HEK293 (cell line): ENCODE results near the gene CLEC16A.

Source experiments
- CTCF ChIA-PET: fragments of 350-600 bp; formaldehyde crosslinking; extraction: SDS; loops from one replicate; lab custom pipeline; 2021; ENCODE audit warnings: antibody characterized with exemption; lab: Yijun Ruan, JAX
- POLR2A ChIA-PET: fragments of 300-600 bp; formaldehyde crosslinking; extraction: SDS; loops from one replicate; lab custom pipeline; 2020; ENCODE audit warnings: antibody characterized with exemption, inconsistent platforms; lab: Yijun Ruan, JAX
- H3K27ac ChIP-seq: fragments of 200-500 bp; sonication (Bioruptor generic); 2 replicates; pipeline ENCODE4 v1.5.1; 2014; ENCODE audit warnings: low read depth, low read length, control low read depth, inconsistent platforms; ENCODE audit errors: extremely low read depth
- H3K36me3 ChIP-seq, 2 experiments: fragments of 200-500 bp in 1 of 2; sonication (Bioruptor generic) in 1 of 2; 1 replicate in 1 of 2; 2 replicates in 1 of 2; pipeline ENCODE4 v1.5.1; 2014 to 2017; ENCODE audit warnings: inconsistent platforms in 2 of 2, low read length in 2 of 2; ENCODE audit not compliant: control insufficient read depth in 2 of 2, insufficient read depth in 1 of 2
- H3K4me1 ChIP-seq: fragments of 200-500 bp; sonication (Bioruptor generic); 2 replicates; pipeline ENCODE4 v1.5.1; 2014; ENCODE audit warnings: mild to moderate bottlenecking, low read length, inconsistent platforms; ENCODE audit not compliant: control insufficient read depth, insufficient read depth
- H3K4me3 ChIP-seq: 2 replicates; pipeline ENCODE4 v1.5.1; 2011; ENCODE audit warnings: low read depth, mild to moderate bottlenecking, control low read depth, low read length, moderate library complexity
- H3K9me3 ChIP-seq: fragments of 200-500 bp; sonication (Bioruptor generic); 2 replicates; pipeline ENCODE4 v1.5.1; 2014; ENCODE audit warnings: low read depth, low read length, inconsistent platforms; ENCODE audit not compliant: control insufficient read depth, insufficient read depth
- EGR2 ChIP-seq: fragments of 450-650 bp; formaldehyde crosslinking; IDR thresholded peaks from 2 replicates; pipeline ENCODE4 v1.5.1; 2016; ENCODE audit warnings: low read depth, missing biosample characterization, missing genetic modification characterization
- ELK4 ChIP-seq: IDR thresholded peaks from 2 replicates; pipeline ENCODE4 v1.6.1; 2011; ENCODE audit warnings: mild to moderate bottlenecking, low read depth, low read length, borderline replicate concordance
- GFI1B ChIP-seq: fragments of 450-650 bp; formaldehyde crosslinking; IDR thresholded peaks from 2 replicates; pipeline ENCODE4 v1.5.1; 2016; ENCODE audit warnings: missing biosample characterization, missing genetic modification characterization
- HOXC10 ChIP-seq: sonication (generic); formaldehyde crosslinking; IDR thresholded peaks from 2 replicates; pipeline ENCODE4 v1.8.1; 2023; ENCODE audit warnings: mild to moderate bottlenecking, missing genetic modification reagents
- IKZF3 ChIP-seq: fragments of 450-650 bp; IDR thresholded peaks from 2 replicates; pipeline ENCODE4 v1.5.0; 2018; ENCODE audit warnings: missing biosample characterization, mild to moderate bottlenecking, missing genetic modification characterization, moderate library complexity
- YY1 ChIP-seq: fragments of 450-650 bp; formaldehyde crosslinking; IDR thresholded peaks from 2 replicates; pipeline ENCODE4 v1.5.1; 2018; ENCODE audit warnings: missing biosample characterization, missing genetic modification characterization
- ZFHX2 ChIP-seq: fragments of 450-650 bp; formaldehyde crosslinking; conservative IDR thresholded peaks from 2 replicates; pipeline ENCODE4 v1.5.1; 2016; ENCODE audit warnings: missing biosample characterization, missing genetic modification characterization
- ZNF133 ChIP-seq: fragments of 450-650 bp; formaldehyde crosslinking; IDR thresholded peaks from 2 replicates; pipeline ENCODE4 v1.5.1; 2016; ENCODE audit warnings: missing biosample characterization, missing genetic modification characterization
- ZNF155 ChIP-seq: fragments of 450-650 bp; formaldehyde crosslinking; IDR thresholded peaks from 2 replicates; pipeline ENCODE4 v1.5.1; 2016; ENCODE audit warnings: missing biosample characterization, missing genetic modification characterization
- ZNF174 ChIP-seq: fragments of 450-650 bp; formaldehyde crosslinking; IDR thresholded peaks from 2 replicates; pipeline ENCODE4 v1.5.0; 2017; ENCODE audit warnings: missing biosample characterization, mild to moderate bottlenecking, missing genetic modification characterization
- ZNF211 ChIP-seq: fragments of 450-650 bp; formaldehyde crosslinking; IDR thresholded peaks from 2 replicates; pipeline ENCODE4 v1.5.1; 2016; ENCODE audit warnings: low read depth, missing biosample characterization, missing genetic modification characterization
- ZNF292 ChIP-seq: fragments of 450-650 bp; formaldehyde crosslinking; IDR thresholded peaks from 2 replicates; pipeline ENCODE4 v1.5.1; 2016; ENCODE audit warnings: low read depth, missing biosample characterization, missing genetic modification characterization, borderline replicate concordance
- ZNF311 ChIP-seq: fragments of 450-650 bp; formaldehyde crosslinking; IDR thresholded peaks from 2 replicates; pipeline ENCODE4 v1.5.1; 2017; ENCODE audit warnings: missing biosample characterization, missing genetic modification characterization, borderline replicate concordance
- ZNF354C ChIP-seq: fragments of 450-650 bp; formaldehyde crosslinking; IDR thresholded peaks from 2 replicates; pipeline ENCODE4 v1.5.1; 2016; ENCODE audit warnings: missing biosample characterization, missing genetic modification characterization, low read depth, borderline replicate concordance
- ZNF426 ChIP-seq: fragments of 450-650 bp; formaldehyde crosslinking; IDR thresholded peaks from 2 replicates; pipeline ENCODE4 v1.5.1; 2017; ENCODE audit warnings: missing biosample characterization, missing genetic modification characterization, mild to moderate bottlenecking, inconsistent platforms, moderate library complexity
- ZNF558 ChIP-seq: fragments of 450-650 bp; formaldehyde crosslinking; IDR thresholded peaks from 2 replicates; pipeline ENCODE4 v1.5.1; 2016; ENCODE audit warnings: missing biosample characterization, missing genetic modification characterization
- ZNF580 ChIP-seq: fragments of 450-650 bp; formaldehyde crosslinking; IDR thresholded peaks from 2 replicates; pipeline ENCODE4 v1.5.1; 2016; ENCODE audit warnings: missing biosample characterization, missing genetic modification characterization
- ZNF621 ChIP-seq: fragments of 450-650 bp; formaldehyde crosslinking; IDR thresholded peaks from 2 replicates; pipeline ENCODE4 v1.5.1; 2017; ENCODE audit warnings: missing biosample characterization, missing genetic modification characterization
- ZNF658 ChIP-seq: fragments of 450-650 bp; formaldehyde crosslinking; IDR thresholded peaks from 2 replicates; pipeline ENCODE4; 2016; ENCODE audit warnings: missing biosample characterization, missing genetic modification characterization
- ZNF670 ChIP-seq: fragments of 450-650 bp; formaldehyde crosslinking; IDR thresholded peaks from 2 replicates; pipeline ENCODE4 v1.5.1; 2016; ENCODE audit warnings: missing biosample characterization, missing genetic modification characterization, low read depth
- ZNF792 ChIP-seq: fragments of 450-650 bp; formaldehyde crosslinking; IDR thresholded peaks from 2 replicates; pipeline ENCODE4 v1.5.1; 2016; ENCODE audit warnings: missing biosample characterization, missing genetic modification characterization
- ZNF830 ChIP-seq: fragments of 450-650 bp; IDR thresholded peaks from 2 replicates; pipeline ENCODE4 v1.5.0; 2018; ENCODE audit warnings: missing biosample characterization, missing genetic modification characterization, low read depth, mild to moderate bottlenecking, moderate library complexity
- TF ChIP-seq, protein P1 (sequence below): fragments of 450-650 bp; formaldehyde crosslinking; IDR thresholded peaks from 2 replicates; pipeline ENCODE4 v1.5.1; 2016; ENCODE audit warnings: missing biosample characterization, missing genetic modification characterization
- TF ChIP-seq, protein P2 (sequence below): fragments of 450-650 bp; formaldehyde crosslinking; IDR thresholded peaks from 2 replicates; pipeline ENCODE4 v1.5.1; 2017; ENCODE audit warnings: missing biosample characterization, missing genetic modification characterization

The CLEC16A gene

GRCh38 chr16:11177578-11178160 is 233.3 kb downstream of the CLEC16A start:
- H3K4me3 ChIP-seq: no peak overlapping the region
- no peaks in the 10 kb centered on the region for H3K4me1 ChIP-seq
- no peak overlapping the region for H3K27ac ChIP-seq
- no peaks in the 10 kb centered on the region for H3K9me3 ChIP-seq
- ChIA-PET POLR2A (no interaction called here), CTCF (interaction anchor here (0.6 kb wide), 2 partner anchors 52 to 354 kb away, joined by 3 to 4 read pairs; no protein-coding TSS in a partner anchor)
- peaks cover 0 to 5% of the 10 kb centered on the region in 2 experiments; a peak in 1 of 3 replicates for H3K36me3 ChIP-seq
- TF ChIP-seq, protein P1, sequence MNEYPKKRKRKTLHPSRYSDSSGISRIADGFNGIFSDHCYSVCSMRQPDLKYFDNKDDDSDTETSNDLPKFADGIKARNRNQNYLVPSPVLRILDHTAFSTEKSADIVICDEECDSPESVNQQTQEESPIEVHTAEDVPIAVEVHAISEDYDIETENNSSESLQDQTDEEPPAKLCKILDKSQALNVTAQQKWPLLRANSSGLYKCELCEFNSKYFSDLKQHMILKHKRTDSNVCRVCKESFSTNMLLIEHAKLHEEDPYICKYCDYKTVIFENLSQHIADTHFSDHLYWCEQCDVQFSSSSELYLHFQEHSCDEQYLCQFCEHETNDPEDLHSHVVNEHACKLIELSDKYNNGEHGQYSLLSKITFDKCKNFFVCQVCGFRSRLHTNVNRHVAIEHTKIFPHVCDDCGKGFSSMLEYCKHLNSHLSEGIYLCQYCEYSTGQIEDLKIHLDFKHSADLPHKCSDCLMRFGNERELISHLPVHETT (tag by site-specific recombination): no peak
- TF ChIP-seq ZNF792 (tag by site-specific recombination) (no peak), ZNF354C (tag by site-specific recombination) (no peak)

GRCh38 chr16:11178424-11178823 is 234.1 kb downstream of the CLEC16A start:
- H3K9me3 ChIP-seq: no peaks in the 10 kb centered on the region
- ChIA-PET CTCF (no interaction called here), POLR2A (no interaction called here)
- no peaks in the 10 kb centered on the region for H3K4me1 ChIP-seq
- peaks cover 0 to 5% of the 10 kb centered on the region in 2 experiments; a peak in 1 of 3 replicates for H3K36me3 ChIP-seq
- H3K27ac ChIP-seq: no peak overlapping the region
- no peak overlapping the region for H3K4me3 ChIP-seq
- TF ChIP-seq ZNF211 (tag by site-specific recombination) (no peak), EGR2 (tag by site-specific recombination) (peak; percentile 31; the same call in 1 of the 2 replicates), ZFHX2 (tag by site-specific recombination) (peak; percentile 23; the same call in 1 of the 2 replicates)

DNA sequence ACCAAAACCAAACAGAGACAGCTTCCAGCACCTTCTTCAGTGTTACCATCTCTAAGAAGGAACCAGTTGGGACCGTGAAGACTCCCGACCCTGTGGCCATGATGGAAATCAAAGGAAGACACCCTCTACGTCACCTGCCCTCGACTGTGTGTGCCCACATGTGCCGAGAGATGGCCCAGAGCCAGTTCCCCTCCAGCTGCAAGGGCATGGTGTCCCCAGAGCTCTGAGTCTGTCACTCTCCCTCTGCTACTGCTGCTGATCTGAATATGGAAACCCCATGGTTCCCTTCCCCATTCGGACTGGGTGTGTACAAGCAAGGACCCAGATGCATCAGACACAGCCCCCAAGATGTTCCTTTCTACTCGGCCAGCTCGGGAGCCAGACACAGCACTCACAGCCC is 235.2 kb downstream of the CLEC16A start:
- POLR2A ChIA-PET: no interaction called here
- Histone ChIP-seq H3K36me3 (peaks cover 0 to 5% of the 10 kb centered on the region in 2 experiments; a peak in 1 of 3 replicates), H3K4me3 (no peak overlapping the region), H3K27ac (no peak overlapping the region), H3K4me1 (no peaks in the 10 kb centered on the region), H3K9me3 (no peaks in the 10 kb centered on the region)
- CTCF ChIA-PET: no interaction called here
- TF ChIP-seq ZNF621 (tag by site-specific recombination) (no peak), ZNF211 (tag by site-specific recombination) (no peak), ZNF292 (tag by site-specific recombination) (no peak), ZNF174 (tag by site-specific recombination) (no peak), GFI1B (tag by site-specific recombination) (no peak), ZNF558 (tag by site-specific recombination) (no peak), ZNF311 (tag by site-specific recombination) (no peak), IKZF3 (tag by site-specific recombination) (no peak), ZNF426 (tag by site-specific recombination) (no peak), ELK4 (no peak), HOXC10 (CRISPR knock-in tag) (no peak), ZNF830 (tag by site-specific recombination) (no peak), YY1 (tag by site-specific recombination) (no peak), ZNF658 (tag by site-specific recombination) (no peak), ZNF580 (tag by site-specific recombination) (no peak), ZNF670 (tag by site-specific recombination) (no peak), ZNF155 (tag by site-specific recombination) (no peak), ZNF133 (tag by site-specific recombination) (no peak)
- TF ChIP-seq, protein P2, sequence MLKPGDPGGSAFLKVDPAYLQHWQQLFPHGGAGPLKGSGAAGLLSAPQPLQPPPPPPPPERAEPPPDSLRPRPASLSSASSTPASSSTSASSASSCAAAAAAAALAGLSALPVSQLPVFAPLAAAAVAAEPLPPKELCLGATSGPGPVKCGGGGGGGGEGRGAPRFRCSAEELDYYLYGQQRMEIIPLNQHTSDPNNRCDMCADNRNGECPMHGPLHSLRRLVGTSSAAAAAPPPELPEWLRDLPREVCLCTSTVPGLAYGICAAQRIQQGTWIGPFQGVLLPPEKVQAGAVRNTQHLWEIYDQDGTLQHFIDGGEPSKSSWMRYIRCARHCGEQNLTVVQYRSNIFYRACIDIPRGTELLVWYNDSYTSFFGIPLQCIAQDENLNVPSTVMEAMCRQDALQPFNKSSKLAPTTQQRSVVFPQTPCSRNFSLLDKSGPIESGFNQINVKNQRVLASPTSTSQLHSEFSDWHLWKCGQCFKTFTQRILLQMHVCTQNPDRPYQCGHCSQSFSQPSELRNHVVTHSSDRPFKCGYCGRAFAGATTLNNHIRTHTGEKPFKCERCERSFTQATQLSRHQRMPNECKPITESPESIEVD (tag by site-specific recombination): no peak
